Hepatocyte (in vitro differentiated cells): Measurements from ENCODE around the gene CLSTN3. TPM values are rescaled to one million over a fixed set of nuclear protein-coding genes. Genes with fewer than 3 reads are reported as not detected.
A peak's percentile ranks its signal among the peaks of the same experiment; 100 is the strongest.

Experiments used
- DNase-seq: peaks from one replicate; pipeline ENCODE4 v3.0.0-alpha.2; 2016; ENCODE audit warnings: low spot score
- H2AFZ ChIP-seq: fragments of 200-600 bp; sonication (generic); 2 replicates; pipeline ENCODE4 v1.6.0; 2016; ENCODE audit warnings: antibody characterized with exemption, mild to moderate bottlenecking
- H3K27ac ChIP-seq: fragments of 200-600 bp; sonication (generic); 2 replicates; pipeline ENCODE4 v1.5.1; 2016; ENCODE audit warnings: mild to moderate bottlenecking
- H3K27me3 ChIP-seq: fragments of 200-600 bp; sonication (generic); 2 replicates; pipeline ENCODE4 v1.6.1; 2016
- H3K36me3 ChIP-seq: fragments of 200-600 bp; sonication (generic); replicated peaks from 2 replicates; pipeline ENCODE4 v1.5.1; 2016; ENCODE audit warnings: low read depth; ENCODE audit not compliant: insufficient read depth
- H3K4me1 ChIP-seq: fragments of 200-600 bp; sonication (generic); 2 replicates; pipeline ENCODE4 v1.5.1; 2016; ENCODE audit warnings: mild to moderate bottlenecking, moderate library complexity; ENCODE audit not compliant: insufficient read depth
- H3K4me2 ChIP-seq: fragments of 200-600 bp; sonication (generic); 2 replicates; pipeline ENCODE4 v1.6.0; 2016
- H3K4me3 ChIP-seq: fragments of 200-600 bp; sonication (generic); 2 replicates; pipeline ENCODE4 v1.5.1; 2016; ENCODE audit warnings: mild to moderate bottlenecking
- H3K79me2 ChIP-seq: fragments of 200-600 bp; sonication (generic); 2 replicates; pipeline ENCODE4 v1.6.0; 2017; ENCODE audit warnings: mild to moderate bottlenecking
- H3K9me2 ChIP-seq: fragments of 200-600 bp; sonication (generic); replicated peaks from 2 replicates; pipeline ENCODE4 v1.6.0; 2017; ENCODE audit warnings: mild to moderate bottlenecking; ENCODE audit not compliant: insufficient read depth
- H3K9me3 ChIP-seq: fragments of 200-600 bp; sonication (generic); 2 replicates; pipeline ENCODE4 v1.5.1; 2016; ENCODE audit warnings: low read depth, mild to moderate bottlenecking
- H4K20me1 ChIP-seq: fragments of 200-600 bp; sonication (generic); 2 replicates; pipeline ENCODE4 v1.6.0; 2016; ENCODE audit warnings: mild to moderate bottlenecking; ENCODE audit not compliant: insufficient read depth, poor library complexity, severe bottlenecking
- CTCF ChIP-seq: fragments of 200-600 bp; sonication (generic); IDR thresholded peaks from 2 replicates; pipeline ENCODE4 v1.5.1; 2016; ENCODE audit warnings: antibody characterized with exemption, mild to moderate bottlenecking; ENCODE audit not compliant: poor library complexity
- EZH2 ChIP-seq: fragments of 200-600 bp; sonication (generic); IDR thresholded peaks from 2 replicates; pipeline ENCODE4 v1.6.1; 2016; ENCODE audit warnings: antibody characterized with exemption, mild to moderate bottlenecking, borderline replicate concordance
- EZH2phosphoT487 ChIP-seq: fragments of 200-600 bp; sonication (generic); IDR thresholded peaks from one replicate; pipeline ENCODE4 v1.6.1; 2018; ENCODE audit warnings: antibody characterized with exemption, mild to moderate bottlenecking, low read depth, moderate library complexity; ENCODE audit not compliant: unreplicated experiment, severe bottlenecking
- WGBS: methylation state at CpG from one replicate; pipeline ENCODE4 v1.1.6; 2016; ENCODE audit warnings: low lambda C conversion rate; ENCODE audit errors: missing lambda C conversion rate; 5-methylcytosine and 5-hydroxymethylcytosine counted together
- polyA plus RNA-seq: library from polyadenylated mRNA; unstranded; fragments of >200 nt; fragmentation: Nextera tagmentation; extraction: Ambion mirVana; gene quantifications from 2 replicates; pipeline ENCODE4 v1.2.1, GENCODE V29; 2016
- total RNA-seq: library from RNA; depleted of rRNA; stranded (reverse); fragments of >200 nt; gene quantifications from 2 replicates; pipeline ENCODE4 v1.2.3, GENCODE V29; 2014

CLSTN3 gene
- total and polyA plus RNA-seq, 2 experiments from 2014 or later: 37.8 to 57.0 TPM

- no peaks in the 10 kb centered on the region for H3K36me3 ChIP-seq
- H3K9me2 ChIP-seq: no peaks in the 10 kb centered on the region
- H3K27ac ChIP-seq: no peak overlapping the region
Measured at GRCh38 chr12:7143564-7143963, 13.4 kb downstream of the CLSTN3 start.

GRCh38 chr12:7144414-7145120 lies 14.4 kb downstream of the CLSTN3 start:
- Histone ChIP-seq H3K27ac (no peak overlapping the region), H3K4me2 (no peak overlapping the region), H3K36me3 (no peaks in the 10 kb centered on the region), H3K4me1 (no peaks in the 10 kb centered on the region), H2AFZ (no peak overlapping the region), H4K20me1 (no peaks in the 10 kb centered on the region), H3K27me3 (no peaks in the 10 kb centered on the region), H3K79me2 (no peaks in the 10 kb centered on the region), H3K4me3 (no peak overlapping the region), H3K9me2 (no peaks in the 10 kb centered on the region), H3K9me3 (no peaks in the 10 kb centered on the region)
- WGBS: 66% methylated on average over 11 of the region's 11 CpGs
- TF ChIP-seq EZH2phosphoT487: no peak
- TF ChIP-seq EZH2: no peak
- TF ChIP-seq CTCF: peak; percentile 63
- peak; percentile 42 for DNase-seq

More at GRCh38 chr12:7143564-7143963, 13.4 kb downstream of the CLSTN3 start:
- no peaks in the 10 kb centered on the region for H4K20me1 ChIP-seq
- no peaks in the 10 kb centered on the region for H3K9me3 ChIP-seq
- no peaks in the 10 kb centered on the region for H3K79me2 ChIP-seq
- TF ChIP-seq EZH2phosphoT487 (no peak), EZH2 (no peak), CTCF (no peak)
- no peak for DNase-seq
- 89% methylated on average over 7 of the region's 7 CpGs for WGBS
- no peak overlapping the region for H3K4me3 ChIP-seq
- H3K27me3 ChIP-seq: no peaks in the 10 kb centered on the region
- H2AFZ ChIP-seq: no peak overlapping the region
- H3K4me1 ChIP-seq: no peaks in the 10 kb centered on the region
- no peak overlapping the region for H3K4me2 ChIP-seq

- H3K4me2 ChIP-seq: no peak overlapping the region
- no peaks in the 10 kb centered on the region for H4K20me1 ChIP-seq
- no peaks in the 10 kb centered on the region for H3K79me2 ChIP-seq
- H3K27ac ChIP-seq: no peak overlapping the region
- no peak overlapping the region for H3K4me3 ChIP-seq
- TF ChIP-seq EZH2phosphoT487 (no peak), CTCF (no peak), EZH2 (no peak)
- H3K9me3 ChIP-seq: no peaks in the 10 kb centered on the region
- H3K4me1 ChIP-seq: no peaks in the 10 kb centered on the region
- DNase-seq: no peak
- no peaks in the 10 kb centered on the region for H3K36me3 ChIP-seq
- no peak overlapping the region for H2AFZ ChIP-seq
- H3K27me3 ChIP-seq: no peaks in the 10 kb centered on the region
- WGBS: 73% methylated on average over 4 of the region's 4 CpGs
- H3K9me2 ChIP-seq: no peaks in the 10 kb centered on the region
Measured at GRCh38 chr12:7145671-7146070, 15.5 kb downstream of the CLSTN3 start.
